K562 (cell line): Measurements from ENCODE around the gene PDCD1. TPM values are rescaled to one million over a fixed set of nuclear protein-coding genes. Genes with fewer than 3 reads are reported as not detected.
A peak's percentile ranks its signal among the peaks of the same experiment; 100 is the strongest.

Source experiments
- ATF6 ChIP-seq: sonication (generic); formaldehyde crosslinking; IDR thresholded peaks from 2 replicates; pipeline ENCODE4 v1.4.0; 2020; ENCODE audit warnings: mild to moderate bottlenecking, missing genetic modification reagents
- BRF1 ChIP-seq: IDR thresholded peaks from 3 replicates; pipeline ENCODE4 v1.6.1; 2011; ENCODE audit warnings: borderline replicate concordance, mild to moderate bottlenecking; ENCODE audit not compliant: insufficient read length; ENCODE audit errors: extremely low read depth
- CBFA2T2 ChIP-seq: fragments of 450-650 bp; conservative IDR thresholded peaks from 2 replicates; pipeline ENCODE4 v1.6.1; 2017; ENCODE audit warnings: mild to moderate bottlenecking
- CBX8 ChIP-seq: fragments of 200-600 bp; sonication (generic); IDR thresholded peaks from 2 replicates; pipeline ENCODE4 v1.6.1; 2012; ENCODE audit warnings: borderline replicate concordance, mixed run types, low read depth, mild to moderate bottlenecking, moderate library complexity, mixed read lengths, low read length, control low read depth, inconsistent platforms; ENCODE audit not compliant: poor library complexity, severe bottlenecking; ENCODE audit errors: extremely low read depth
- DLX4 ChIP-seq: fragments of 250-450 bp; sonication (Bioruptor Pico); IDR thresholded peaks from 2 replicates; pipeline ENCODE4 v1.6.1; 2021; ENCODE audit warnings: mild to moderate bottlenecking
- DNMT1 ChIP-seq: fragments of 450-650 bp; IDR thresholded peaks from 2 replicates; pipeline ENCODE4 v1.6.1; 2016; ENCODE audit warnings: antibody characterized with exemption, mild to moderate bottlenecking
- EP400 ChIP-seq: fragments of 450-650 bp; IDR thresholded peaks from 2 replicates; pipeline ENCODE4 v1.6.1; 2017; ENCODE audit warnings: antibody characterized with exemption, mild to moderate bottlenecking, moderate library complexity
- FOXK2 ChIP-seq, 2 experiments: fragments of 450-650 bp; IDR thresholded peaks in 1 of 2; conservative IDR thresholded peaks in 1 of 2; 2 replicates each; pipeline ENCODE4 v1.6.1; 2016; ENCODE audit warnings: low read depth in 2 of 2, mild to moderate bottlenecking in 1 of 2
- GTF2A2 ChIP-seq: IDR thresholded peaks from 2 replicates; pipeline ENCODE4 v1.6.1; 2016; ENCODE audit warnings: mild to moderate bottlenecking, missing genetic modification characterization, missing compliant biosample characterization
- HINFP ChIP-seq: fragments of 450-650 bp; conservative IDR thresholded peaks from 2 replicates; pipeline ENCODE4 v1.6.1; 2016; ENCODE audit warnings: missing genetic modification characterization, low read depth, mild to moderate bottlenecking, control low read depth, missing compliant biosample characterization
- HLTF ChIP-seq: fragments of 450-650 bp; IDR thresholded peaks from 2 replicates; pipeline ENCODE4 v1.6.1; 2016
- HMBOX1 ChIP-seq: sonication (generic); IDR thresholded peaks from 2 replicates; pipeline ENCODE4 v1.6.1; 2016
- IRF2 ChIP-seq: sonication (generic); formaldehyde crosslinking; IDR thresholded peaks from 2 replicates; pipeline ENCODE4 v1.8.1; 2022; ENCODE audit warnings: mild to moderate bottlenecking, missing genetic modification reagents
- MBD1 ChIP-seq: fragments of 250-450 bp; sonication (Bioruptor Pico); IDR thresholded peaks from 2 replicates; pipeline ENCODE4 v1.8.0; 2022; ENCODE audit warnings: inconsistent platforms
- NCOA6 ChIP-seq: fragments of 450-650 bp; IDR thresholded peaks from 2 replicates; pipeline ENCODE4 v1.6.1; 2017; ENCODE audit warnings: mild to moderate bottlenecking
- NFIC ChIP-seq: fragments of 450-650 bp; IDR thresholded peaks from 2 replicates; pipeline ENCODE4 v1.6.1; 2017; ENCODE audit warnings: mild to moderate bottlenecking, inconsistent platforms
- RFX7 ChIP-seq: fragments of 250-450 bp; sonication (Bioruptor Pico); IDR thresholded peaks from 2 replicates; pipeline ENCODE4 v1.5.1; 2021; ENCODE audit warnings: mild to moderate bottlenecking
- TCF7L2 ChIP-seq: fragments of 150-350 bp; IDR thresholded peaks from 2 replicates; pipeline ENCODE4 v1.6.1; 2016; ENCODE audit warnings: low read depth, mild to moderate bottlenecking, low read length, moderate library complexity
- THAP7 ChIP-seq: fragments of 250-450 bp; sonication (Bioruptor Pico); IDR thresholded peaks from 2 replicates; pipeline ENCODE4 v1.5.0; 2021
- YBX1 ChIP-seq: fragments of 450-650 bp; IDR thresholded peaks from 2 replicates; pipeline ENCODE4 v1.7.1; 2016; ENCODE audit warnings: mild to moderate bottlenecking
- ZNF133 ChIP-seq: fragments of 250-450 bp; sonication (Bioruptor Pico); IDR thresholded peaks from 2 replicates; pipeline ENCODE4 v1.4.0; 2020; ENCODE audit warnings: mild to moderate bottlenecking
- ZNF3 ChIP-seq: fragments of 250-450 bp; sonication (Bioruptor Pico); IDR thresholded peaks from 2 replicates; pipeline ENCODE4 v1.5.0; 2021; ENCODE audit warnings: mild to moderate bottlenecking, moderate library complexity
- polyA plus RNA-seq, 8 experiments: library from polyadenylated mRNA; depleted of rRNA in 4 of 8; stranded (reverse) in 5 of 8; unstranded in 3 of 8; fragments of >200 nt; fragmentation: Nextera tagmentation in 2 of 8; fragmentation: Illumina TruSeq in 1 of 8; extraction: Ambion mirVana in 2 of 8; extraction: Trizol in 1 of 8; gene quantifications; 2 replicates each; pipeline versions ENCODE4 v1.2.1 to v1.2.3, GENCODE V29; 2011 to 2014; ENCODE audit warnings: inconsistent platforms in 1 of 8, missing spikeins in 1 of 8
- total RNA-seq, 7 experiments: library from RNA; depleted of rRNA in 6 of 7; stranded (reverse); fragments of >200 nt in 6 of 7; fragmentation: Illumina TruSeq in 2 of 7; extraction: Trizol in 2 of 7; gene quantifications; 2 replicates each; pipeline versions ENCODE4 v1.2.1 to v1.2.3, GENCODE V29; 2011 to 2021; ENCODE audit warnings: low replicate concordance in 1 of 7

Gene PDCD1
- total and polyA plus RNA-seq, 9 of the 15 experiments (the other 6 are each of a cell fraction or from before 2014, with no cell fraction given), result 0.15 to 2.5 (median 1.0) TPM; not detected in 2

GRCh38 chr2:241892299-241893137, 33.8 kb upstream of the PDCD1 start (continued):
- peak; percentile 61; the same call in 1 of the 2 replicates for TF ChIP-seq HMBOX1
- no peak for TF ChIP-seq ZNF3 (CRISPR knock-in tag)
- TF ChIP-seq FOXK2 (conservative IDR thresholded peaks at IDR 0.05 in 1 of 2, IDR thresholded peaks at IDR 0.05 in 1 of 2; ENCODE audit: low read depth in 2 of 2), result no peak
- no peak for TF ChIP-seq HINFP (tag)
- no peak for TF ChIP-seq CBX8
- TF ChIP-seq EP400, result no peak
- TF ChIP-seq NFIC, result peak; percentile 83
- no peak for TF ChIP-seq BRF1
- no peak for TF ChIP-seq IRF2 (CRISPR knock-in tag)
- TF ChIP-seq DNMT1, result no peak
- no peak for TF ChIP-seq DLX4 (CRISPR knock-in tag)
- peak; percentile 80 for TF ChIP-seq CBFA2T2
- no peak for TF ChIP-seq TCF7L2
- no peak for TF ChIP-seq GTF2A2 (tag)
- TF ChIP-seq ZNF133 (CRISPR knock-in tag), result no peak
- TF ChIP-seq YBX1, result no peak
- no peak for TF ChIP-seq RFX7 (CRISPR knock-in tag)
- no peak for TF ChIP-seq ATF6 (CRISPR knock-in tag)
- no peak for TF ChIP-seq NCOA6
- no peak for TF ChIP-seq MBD1 (CRISPR knock-in tag)
- TF ChIP-seq HLTF, result no peak
- no peak for TF ChIP-seq THAP7 (CRISPR knock-in tag)
